HepG2 (cell line): ENCODE data around the gene MDFI. TPM values are rescaled to one million over a fixed set of nuclear protein-coding genes. Genes with fewer than 3 reads are reported as not detected.
A peak's percentile ranks its signal among the peaks of the same experiment; 100 is the strongest.

ENCODE experiments used
- ATAC-seq: fragments of 200-7000 bp; cut with Tn5 transposase; 3 replicates; pipeline ENCODE4 v1.9.1; 2020; ENCODE audit warnings: mild to moderate bottlenecking, moderate library complexity
- BruUV-seq: library from RNA; stranded (reverse); fragments of 400-500 nt; replicated peaks from 2 replicates; lab custom pipeline; 2021; lab: Mats Ljungman, UMichigan
- CTCF ChIA-PET: fragments of 300-600 bp; formaldehyde crosslinking; extraction: SDS; loops from one replicate; lab custom pipeline; 2021; ENCODE audit warnings: low total read pairs, inconsistent platforms, low intra/inter-chr PET ratio; lab: Yijun Ruan, JAX
- POLR2A ChIA-PET: fragments of 350-600 bp; sonication (Branson Sonifier 250); formaldehyde crosslinking; loops from one replicate; lab custom pipeline; 2020; ENCODE audit warnings: antibody characterized with exemption, inconsistent platforms; lab: Yijun Ruan, JAX
- DNase-seq: peaks from one replicate; pipeline ENCODE4 v3.0.0-alpha.2; 2015; ENCODE audit warnings: low spot score
- FAIRE-seq: peaks from 3 replicates; lab custom pipeline; 2011; peaks lifted over from hg19 to GRCh38; lab: Jason Lieb, UNC
- H2AFZ ChIP-seq: one replicate; pipeline ENCODE4 v1.6.1; 2011; ENCODE audit warnings: low read length, inconsistent platforms
- H3K27ac ChIP-seq: fragments of 300-600 bp; 3 replicates; pipeline ENCODE4 v1.8.0; 2011; ENCODE audit warnings: mixed run types, mild to moderate bottlenecking, mixed read lengths, low read length, inconsistent platforms; ENCODE audit not compliant: insufficient read depth; ENCODE audit errors: extremely low read length
- H3K27me3 ChIP-seq, 2 experiments: fragments of 200-600 bp in 1 of 2; 2 replicates in 1 of 2; 3 replicates in 1 of 2; pipeline versions ENCODE4 v1.6.0 to v1.8.0; 2011; ENCODE audit warnings: low read length in 2 of 2, mild to moderate bottlenecking in 2 of 2, moderate library complexity in 2 of 2, inconsistent platforms in 1 of 2; ENCODE audit not compliant: insufficient read depth in 2 of 2, control insufficient read depth in 1 of 2
- H3K36me3 ChIP-seq, 2 experiments: fragments of 200-600 bp in 1 of 2; replicated peaks in 1 of 2; 2 replicates in 1 of 2; 3 replicates in 1 of 2; pipeline versions ENCODE4 v1.5.1 to v1.8.0; 2011; ENCODE audit warnings: low read length in 2 of 2, inconsistent platforms in 1 of 2; ENCODE audit not compliant: insufficient read depth in 2 of 2, control insufficient read depth in 1 of 2
- H3K4me1 ChIP-seq: 2 replicates; pipeline ENCODE4 v1.5.1; 2012; ENCODE audit warnings: low read length, inconsistent platforms; ENCODE audit not compliant: insufficient read depth
- H3K4me2 ChIP-seq: 2 replicates; pipeline ENCODE4 v1.6.0; 2011; ENCODE audit warnings: low read depth, low read length, inconsistent platforms
- H3K4me3 ChIP-seq, 3 experiments: fragments of 200-600 bp in 1 of 3; sonication (generic), shearing (Covaris generic) in 1 of 3; replicated peaks in 1 of 3; 2 replicates each; pipeline ENCODE4 v1.5.1; 2011 to 2016; ENCODE audit warnings: low read length in 3 of 3, inconsistent platforms in 2 of 3, low read depth in 2 of 3, mild to moderate bottlenecking in 2 of 3, control low read depth in 1 of 3, mixed read lengths in 1 of 3; ENCODE audit not compliant: insufficient read depth in 1 of 3
- H3K79me2 ChIP-seq: one replicate; pipeline ENCODE4 v1.6.1; 2011; ENCODE audit warnings: low read length, inconsistent platforms; ENCODE audit not compliant: insufficient read depth
- H3K9ac ChIP-seq: 2 replicates; pipeline ENCODE4 v1.6.0; 2011; ENCODE audit warnings: mild to moderate bottlenecking, low read depth, low read length, inconsistent platforms; ENCODE audit not compliant: insufficient read depth
- H3K9me3 ChIP-seq: 2 replicates; pipeline ENCODE4 v1.5.1; 2012; ENCODE audit warnings: mild to moderate bottlenecking, low read length
- H4K20me1 ChIP-seq: 2 replicates; pipeline ENCODE4 v1.6.0; 2011; ENCODE audit warnings: inconsistent platforms, mild to moderate bottlenecking, low read length, moderate library complexity; ENCODE audit not compliant: insufficient read depth
- FOXA1 ChIP-seq, 2 experiments: fragments of 450-650 bp in 1 of 2; sonication (generic) in 1 of 2; formaldehyde crosslinking in 1 of 2; IDR thresholded peaks; 2 replicates each; pipeline versions ENCODE4 v1.4.0 to v1.6.1; 2016 to 2020; ENCODE audit warnings: missing genetic modification reagents in 1 of 2
- FOXA3 ChIP-seq: IDR thresholded peaks from 2 replicates; pipeline ENCODE4 v1.6.1; 2016; ENCODE audit warnings: missing genetic modification reagents, missing compliant biosample characterization
- GZF1 ChIP-seq: sonication (generic); formaldehyde crosslinking; IDR thresholded peaks from 2 replicates; pipeline ENCODE4 v1.5.1; 2020; ENCODE audit warnings: mild to moderate bottlenecking, missing genetic modification reagents
- HOXA5 ChIP-seq: sonication (generic); formaldehyde crosslinking; IDR thresholded peaks from 2 replicates; pipeline ENCODE4 v1.4.0; 2020; ENCODE audit warnings: missing genetic modification reagents
- MAX ChIP-seq: IDR thresholded peaks from 2 replicates; pipeline ENCODE4 v1.6.1; 2012; ENCODE audit warnings: inconsistent platforms
- POGK ChIP-seq: sonication (generic); formaldehyde crosslinking; conservative IDR thresholded peaks from 2 replicates; pipeline ENCODE4 v1.8.0; 2022; ENCODE audit warnings: mild to moderate bottlenecking, moderate library complexity, missing genetic modification reagents
- POLR2G ChIP-seq: fragments of 200-400 bp; formaldehyde crosslinking; IDR thresholded peaks from 2 replicates; pipeline ENCODE4 v1.6.1; 2018; ENCODE audit warnings: mild to moderate bottlenecking, low read depth, low read length, moderate library complexity
- SIN3B ChIP-seq: fragments of 150-350 bp; IDR thresholded peaks from 2 replicates; pipeline ENCODE4 v1.6.1; 2014; ENCODE audit warnings: low read length
- SMAD3 ChIP-seq: sonication (generic); formaldehyde crosslinking; IDR thresholded peaks from 2 replicates; pipeline ENCODE4 v1.4.0; 2020; ENCODE audit warnings: missing genetic modification reagents
- STAG1 ChIP-seq: sonication (generic); formaldehyde crosslinking; IDR thresholded peaks from 2 replicates; pipeline ENCODE4 v1.4.0; 2020; ENCODE audit warnings: missing genetic modification reagents
- ZBED4 ChIP-seq: sonication (generic); formaldehyde crosslinking; IDR thresholded peaks from 2 replicates; pipeline ENCODE4 v1.4.0; 2020; ENCODE audit warnings: missing genetic modification reagents, borderline replicate concordance
- ZNF253 ChIP-seq: sonication (generic); formaldehyde crosslinking; IDR thresholded peaks from 2 replicates; pipeline ENCODE4 v1.8.0; 2022; ENCODE audit warnings: mild to moderate bottlenecking, missing genetic modification reagents, borderline replicate concordance
- ZNF430 ChIP-seq: sonication (generic); formaldehyde crosslinking; IDR thresholded peaks from 2 replicates; pipeline ENCODE4 v1.9.0; 2021; ENCODE audit warnings: mild to moderate bottlenecking, missing genetic modification reagents
- ZNF703 ChIP-seq: sonication (generic); formaldehyde crosslinking; IDR thresholded peaks from 2 replicates; pipeline ENCODE4 v1.5.1; 2020; ENCODE audit warnings: missing genetic modification reagents, mild to moderate bottlenecking, moderate library complexity, borderline replicate concordance
- WGBS: methylation state at CpG from one replicate; pipeline ENCODE4 v1.1.6; 2017; ENCODE audit warnings: low lambda C conversion rate; 5-methylcytosine and 5-hydroxymethylcytosine counted together
- in situ Hi-C: cut with HindIII; loops from 2 replicates; pipeline ENCODE4 v1.10.0; 2017; ENCODE audit warnings: low pct_unique_long_range_greater_than_20kb; ENCODE audit not compliant: extremely low pct_ligation_motif_present
- intact Hi-C: fragments of 100-400 bp; cut with micrococcal nuclease; formaldehyde crosslinking; loops from one replicate; pipeline ENCODE4 v1.10.0; 2022; ENCODE audit not compliant: unreplicated experiment
- polyA plus RNA-seq, 8 experiments: library from polyadenylated mRNA; depleted of rRNA in 3 of 8; stranded (reverse) in 7 of 8; unstranded in 1 of 8; fragments of >200 nt; fragmentation: Illumina TruSeq in 4 of 8; extraction: Trizol in 4 of 8; gene quantifications; 2 replicates each; pipeline versions ENCODE4 v1.2.1 to v1.2.3, GENCODE V29; 2011 to 2016; ENCODE audit warnings: low read depth in 4 of 8, missing spikeins in 1 of 8, mixed read lengths in 1 of 8; ENCODE audit not compliant: insufficient read depth in 1 of 8
- total RNA-seq, 5 experiments: library from RNA; depleted of rRNA; stranded (reverse); fragments of >200 nt; fragmentation: Illumina TruSeq; extraction: Trizol; gene quantifications; 2 replicates each; pipeline ENCODE4 v1.2.3, GENCODE V29; 2016; ENCODE audit warnings: low read depth in 1 of 5

Gene MDFI
- total and polyA plus RNA-seq, 2 of the 13 experiments (the other 11 are each of a cell fraction or from before 2014, with no cell fraction given), result 0.28 TPM; not detected in 1

GRCh38 chr6:41659935-41660334 is 21.7 kb downstream of the MDFI start:
- intact Hi-C loops, result no loop called here
- H2AFZ ChIP-seq, result no peak overlapping the region
- TF ChIP-seq MAX, result peak; percentile 40; the same call in 1 of the 2 replicates
- no peak for TF ChIP-seq POLR2G
- 0 out of 2 replicates have a peak, but pooled peaks have one; percentile 17 for TF ChIP-seq FOXA3
- no peak for TF ChIP-seq FOXA1 (IDR thresholded peaks at IDR 0.05)
- TF ChIP-seq FOXA1 (CRISPR knock-in tag; IDR thresholded peaks at IDR 0.05), result peak; percentile 67
- TF ChIP-seq, all 625 proteins: peak for 3
- FAIRE-seq, result no peak
- Histone ChIP-seq H3K27me3 (peaks cover 2 to 67% of the 10 kb centered on the region in 2 experiments; a peak in 4 of 5 replicates), H3K79me2 (no peaks in the 10 kb centered on the region), H3K27ac (no peak overlapping the region), H3K4me1 (peaks cover 31% of the 10 kb centered on the region), H3K4me2 (no peak overlapping the region), H4K20me1 (no peaks in the 10 kb centered on the region), H3K4me3 (no peak overlapping the region), H3K36me3 (no peaks in the 10 kb centered on the region), H3K9ac (no peak overlapping the region), H3K9me3 (no peaks in the 10 kb centered on the region)
- BruUV-seq, result no TSS peak
- in situ Hi-C loops, result no loop called here
- 0% methylated on average over 7 of the region's 7 CpGs for WGBS
- ChIA-PET POLR2A (no interaction called here), CTCF (interaction anchor here (0.6 kb wide), 1 partner anchor 40 kb away, joined by 3 read pairs; no protein-coding TSS in a partner anchor)
- DNase-seq, result no peak
- ATAC-seq, result 0 out of 3 replicates have a peak, but pooled peaks have one; percentile 10

GRCh38 chr6:41663568-41663967 is 25.3 kb downstream of the MDFI start:
- no peak for DNase-seq
- TF ChIP-seq ZBED4, result no peak
- TF ChIP-seq HOXA5 (CRISPR knock-in tag), result no peak
- no peak for TF ChIP-seq STAG1 (CRISPR knock-in tag)
- no peak for TF ChIP-seq GZF1 (CRISPR knock-in tag)
- TF ChIP-seq SIN3B, result no peak
- no peak for TF ChIP-seq ZNF430
- no peak for TF ChIP-seq ZNF253
- no peak for TF ChIP-seq POGK (CRISPR knock-in tag)
- no peak for TF ChIP-seq SMAD3
- TF ChIP-seq ZNF703, result no peak

More at GRCh38 chr6:41663568-41663967, 25.3 kb downstream of the MDFI start:
- H4K20me1 ChIP-seq, result no peaks in the 10 kb centered on the region
- H3K36me3 ChIP-seq, result no peaks in the 10 kb centered on the region
- H3K79me2 ChIP-seq, result no peaks in the 10 kb centered on the region
- WGBS, result 15% methylated on average over 5 of the region's 5 CpGs
- in situ Hi-C loops (no loop called here), intact Hi-C loops (no loop called here)
- no peak overlapping the region for H3K9ac ChIP-seq
- no peak overlapping the region for H2AFZ ChIP-seq
- peaks cover 2 to 37% of the 10 kb centered on the region in 2 experiments; a peak in 2 of 5 replicates for H3K27me3 ChIP-seq
- ChIA-PET POLR2A (no interaction called here), CTCF (no interaction called here)
- FAIRE-seq, result no peak
- H3K4me1 ChIP-seq, result peaks cover 6% of the 10 kb centered on the region
- no TSS peak for BruUV-seq
- H3K4me2 ChIP-seq, result no peak overlapping the region
- ATAC-seq, result no peak; the same call in 2 of the 3 replicates
- H3K9me3 ChIP-seq, result no peaks in the 10 kb centered on the region
- no peak overlapping the region for H3K4me3 ChIP-seq
- H3K27ac ChIP-seq, result no peak overlapping the region
